Ishikawa (cell line): ENCODE data around the gene INS.

Experiments
- CEBPB ChIP-seq: IDR thresholded peaks from 2 replicates; pipeline ENCODE4 v1.6.1; 2012
- CREB1 ChIP-seq: IDR thresholded peaks from 2 replicates; pipeline ENCODE4 v1.6.1; 2012; ENCODE audit warnings: low read depth
- EGR1 ChIP-seq: IDR thresholded peaks from 2 replicates; pipeline ENCODE4 v1.6.1; 2012
- EP300 ChIP-seq: IDR thresholded peaks from 2 replicates; pipeline ENCODE4 v1.6.1; 2012; ENCODE audit warnings: borderline replicate concordance
- FOXM1 ChIP-seq: IDR thresholded peaks from 2 replicates; pipeline ENCODE4 v1.6.1; 2012; ENCODE audit warnings: low read depth, borderline replicate concordance
- NFIC ChIP-seq: IDR thresholded peaks from 2 replicates; pipeline ENCODE4 v1.6.1; 2012
- RAD21 ChIP-seq: IDR thresholded peaks from 2 replicates; pipeline ENCODE4 v1.6.1; 2012; ENCODE audit warnings: low read depth
- REST ChIP-seq: IDR thresholded peaks from 2 replicates; pipeline ENCODE4 v1.6.1; 2012; ENCODE audit warnings: low read depth, mild to moderate bottlenecking
- TAF1 ChIP-seq: IDR thresholded peaks from 2 replicates; pipeline ENCODE4 v1.6.1; 2012; ENCODE audit warnings: low read depth, mild to moderate bottlenecking
- TCF12 ChIP-seq: IDR thresholded peaks from 2 replicates; pipeline ENCODE4 v1.6.1; 2012; ENCODE audit warnings: low read depth
- TEAD4 ChIP-seq: IDR thresholded peaks from 2 replicates; pipeline ENCODE4 v1.6.1; 2012
- USF1 ChIP-seq: IDR thresholded peaks from 2 replicates; pipeline ENCODE4 v1.6.1; 2012
- YY1 ChIP-seq: IDR thresholded peaks from 2 replicates; pipeline ENCODE4 v1.6.1; 2012; ENCODE audit warnings: low read depth
- ZBTB7A ChIP-seq: IDR thresholded peaks from 2 replicates; pipeline ENCODE4 v1.6.1; 2012; ENCODE audit warnings: low read depth
- TF ChIP-seq, protein P1 (sequence below): IDR thresholded peaks from 2 replicates; pipeline ENCODE4 v1.6.1; 2012

The INS gene

DNA sequence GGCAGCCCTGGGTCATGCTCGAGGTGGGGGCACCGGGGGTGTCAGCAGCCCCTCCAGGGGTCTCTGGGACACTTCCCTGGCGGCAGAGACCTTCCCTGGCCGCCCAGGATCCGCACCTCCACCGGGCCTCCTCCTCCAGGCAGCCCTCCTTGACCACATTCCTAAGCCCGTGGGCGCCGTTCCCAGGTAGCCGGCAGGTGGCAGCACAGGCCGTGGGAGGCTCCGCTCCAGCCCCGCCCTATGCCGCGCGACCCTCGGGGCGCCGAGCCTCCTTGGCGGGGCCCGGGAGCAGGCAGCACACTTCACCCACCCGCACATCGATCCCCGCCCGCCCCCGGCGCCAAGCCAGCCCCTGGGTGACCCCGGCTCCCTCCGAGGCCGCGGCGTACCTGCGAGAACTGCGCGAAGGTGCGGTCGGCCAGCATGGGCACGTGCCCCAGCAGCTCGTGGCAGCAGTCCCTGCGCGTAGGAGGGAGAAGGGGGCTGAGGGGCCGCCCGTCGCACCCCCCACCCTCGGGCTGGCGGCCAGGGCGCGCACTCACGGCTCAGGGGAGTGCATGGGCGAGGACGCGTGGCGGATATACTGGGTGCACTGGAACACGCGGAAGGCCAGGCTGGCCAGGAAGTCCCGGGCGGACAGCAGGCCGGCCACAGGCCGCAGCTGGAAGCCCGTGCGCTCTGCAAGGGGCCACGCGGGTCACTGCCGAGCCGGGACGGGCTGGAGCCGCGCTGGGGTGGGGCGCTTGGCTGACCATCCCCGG lies 5.3 kb upstream of the INS start:
- TF ChIP-seq RAD21 (peak; percentile 42), ZBTB7A (peak; percentile 63), TCF12 (no peak), EGR1 (peak; percentile 9; the same call in 1 of the 2 replicates), FOXM1 (no peak), NFIC (peak; percentile 29; the same call in 1 of the 2 replicates), USF1 (peak; percentile 73)
- TF ChIP-seq, protein P1, sequence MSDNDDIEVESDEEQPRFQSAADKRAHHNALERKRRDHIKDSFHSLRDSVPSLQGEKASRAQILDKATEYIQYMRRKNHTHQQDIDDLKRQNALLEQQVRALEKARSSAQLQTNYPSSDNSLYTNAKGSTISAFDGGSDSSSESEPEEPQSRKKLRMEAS = peak; percentile 96

- TF ChIP-seq EGR1 (no peak), EP300 (no peak), REST (no peak), NFIC (no peak), YY1 (no peak), FOXM1 (no peak), ZBTB7A (no peak), CEBPB (no peak), CREB1 (no peak), TAF1 (no peak), TCF12 (no peak), RAD21 (no peak), TEAD4 (no peak), USF1 (no peak)
- TF ChIP-seq, protein P1 = no peak
Observed at GRCh38 chr11:2165571-2165970, 4.6 kb upstream of the INS start.

DNA sequence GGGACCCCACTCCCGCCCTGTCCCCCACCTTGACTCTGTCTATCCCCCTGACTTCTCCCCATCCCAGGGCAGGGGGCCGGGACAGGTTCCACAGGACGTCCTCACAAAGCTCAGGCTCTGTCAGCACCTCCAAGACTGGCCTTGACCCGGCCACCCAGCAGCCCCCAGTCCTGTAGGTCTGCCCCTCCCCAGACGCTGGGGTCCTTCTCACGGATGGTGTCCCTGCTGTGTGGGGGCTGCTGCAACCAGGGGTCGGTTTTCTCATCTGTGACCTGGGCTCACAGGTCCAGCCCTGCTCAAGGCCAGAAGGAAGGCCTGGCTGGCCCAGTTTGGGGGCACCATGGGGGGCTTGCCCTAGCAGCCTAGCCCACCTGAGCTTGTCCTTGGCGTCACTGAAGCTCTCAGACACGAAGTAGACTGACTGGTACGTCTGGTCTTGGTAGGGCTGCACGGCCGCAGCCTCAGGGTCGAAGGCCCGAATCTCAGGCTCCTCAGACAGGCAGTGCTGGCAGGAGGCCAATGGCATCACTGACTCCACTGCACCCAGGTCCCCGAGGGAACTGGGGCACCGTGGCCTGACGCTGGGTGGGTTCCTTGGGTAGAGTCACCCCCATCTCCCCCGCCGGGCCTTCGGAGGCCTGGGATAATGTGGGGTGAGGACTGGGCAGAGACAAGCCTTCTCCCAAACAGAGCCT lies 4.0 kb upstream of the INS start:
- TF ChIP-seq, protein P1 = no peak
- peak; percentile 28; the same call in 1 of the 2 replicates for TF ChIP-seq NFIC

GRCh38 chr11:2164081-2164480 lies 3.1 kb upstream of the INS start:
- TF ChIP-seq ZBTB7A = no peak
- no peak for TF ChIP-seq TCF12
- no peak for TF ChIP-seq CREB1
- no peak for TF ChIP-seq EP300
- TF ChIP-seq NFIC = no peak
- no peak for TF ChIP-seq TAF1
- no peak for TF ChIP-seq REST
- TF ChIP-seq EGR1 = no peak
- no peak for TF ChIP-seq RAD21
- TF ChIP-seq, protein P1 = no peak
- TF ChIP-seq USF1 = no peak
- TF ChIP-seq TEAD4 = no peak
- TF ChIP-seq YY1 = no peak
- TF ChIP-seq FOXM1 = no peak
- TF ChIP-seq CEBPB = no peak
